MM.1S (cell line): ENCODE measurements around the gene OLIG2.

ENCODE experiments used
- DNase-seq: peaks from one replicate; pipeline ENCODE4 v3.0.0-alpha.2; 2015
- H2AFZ ChIP-seq: fragments of 300-600 bp; sonication (generic); 2 replicates; pipeline ENCODE4 v1.6.0; 2016; ENCODE audit warnings: antibody characterized with exemption, low read length
- H3F3A ChIP-seq: fragments of 300-600 bp; sonication (generic); 2 replicates; pipeline ENCODE4 v1.6.1; 2016; ENCODE audit warnings: mild to moderate bottlenecking, antibody characterized with exemption, low read length, moderate library complexity, mixed read lengths; ENCODE audit not compliant: insufficient read depth
- H3K27ac ChIP-seq: fragments of 300-600 bp; sonication (generic); 2 replicates; pipeline ENCODE4 v1.5.1; 2016; ENCODE audit warnings: mild to moderate bottlenecking, low read length
- H3K27me3 ChIP-seq: fragments of 300-600 bp; sonication (generic); replicated peaks from 2 replicates; pipeline ENCODE4 v1.6.0; 2016; ENCODE audit warnings: low read length; ENCODE audit not compliant: insufficient read depth
- H3K36me3 ChIP-seq: fragments of 300-600 bp; sonication (generic); replicated peaks from 2 replicates; pipeline ENCODE4 v1.6.1; 2016; ENCODE audit warnings: mild to moderate bottlenecking, low read length, mixed read lengths; ENCODE audit not compliant: insufficient read depth
- H3K4me1 ChIP-seq: fragments of 300-600 bp; sonication (generic); 2 replicates; pipeline ENCODE4 v1.6.1; 2016; ENCODE audit warnings: low read length, mixed read lengths
- H3K4me2 ChIP-seq: fragments of 300-600 bp; sonication (generic); 2 replicates; pipeline ENCODE4 v1.6.0; 2016; ENCODE audit warnings: low read depth, low read length
- H3K4me3 ChIP-seq: fragments of 300-600 bp; sonication (generic); 2 replicates; pipeline ENCODE4 v1.5.1; 2016; ENCODE audit warnings: low read length, mixed read lengths
- H3K79me2 ChIP-seq: fragments of 300-600 bp; sonication (generic); 2 replicates; pipeline ENCODE4 v1.6.1; 2016; ENCODE audit warnings: mixed run types, low read length, mixed read lengths
- H3K9ac ChIP-seq: fragments of 300-600 bp; sonication (generic); 2 replicates; pipeline ENCODE4 v1.6.1; 2016; ENCODE audit warnings: low read length, mixed read lengths
- H3K9me2 ChIP-seq: fragments of 300-600 bp; sonication (generic); replicated peaks from 2 replicates; pipeline ENCODE4 v1.6.1; 2016; ENCODE audit warnings: mild to moderate bottlenecking, low read length, mixed read lengths; ENCODE audit not compliant: insufficient read depth
- H3K9me3 ChIP-seq: fragments of 300-600 bp; sonication (generic); replicated peaks from 2 replicates; pipeline ENCODE4 v1.6.1; 2016; ENCODE audit warnings: mild to moderate bottlenecking, low read length, mixed read lengths; ENCODE audit not compliant: insufficient read depth
- H4K20me1 ChIP-seq: fragments of 300-600 bp; sonication (generic); 2 replicates; pipeline ENCODE4 v1.6.1; 2016; ENCODE audit warnings: mild to moderate bottlenecking, low read length, moderate library complexity, mixed read lengths; ENCODE audit not compliant: insufficient read depth
- CTCF ChIP-seq: fragments of 300-600 bp; sonication (generic); IDR thresholded peaks from 2 replicates; pipeline ENCODE4 v1.5.1; 2016; ENCODE audit warnings: antibody characterized with exemption, low read length, mixed read lengths
- EZH2 ChIP-seq: fragments of 300-600 bp; sonication (generic); optimal IDR thresholded peaks from 2 replicates; pipeline ENCODE3; 2017; ENCODE audit warnings: low read depth, mild to moderate bottlenecking, antibody characterized with exemption, low read length, mixed read lengths
- EZH2phosphoT487 ChIP-seq: fragments of 300-600 bp; sonication (generic); IDR thresholded peaks from 2 replicates; pipeline ENCODE4 v1.6.1; 2018; ENCODE audit warnings: antibody characterized with exemption, low read length

OLIG2 gene

DNA sequence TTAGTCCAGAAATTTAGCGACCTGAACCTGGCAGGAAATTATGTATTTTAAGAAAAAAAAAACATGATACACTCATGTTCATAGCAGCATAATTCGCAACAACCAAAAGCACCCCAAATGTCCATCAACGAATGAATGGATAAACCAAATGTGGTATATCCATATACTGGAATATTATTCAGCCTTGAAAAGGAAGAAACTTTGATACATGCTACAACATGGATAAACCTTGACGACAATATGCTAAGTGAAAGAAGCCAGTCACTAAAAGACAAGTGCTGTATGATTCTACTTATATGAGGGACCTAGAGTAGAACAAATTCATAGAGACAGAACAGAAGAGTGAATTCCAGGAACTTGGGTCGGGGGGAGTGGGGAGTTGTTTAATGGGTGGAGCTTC lies 43.5 kb downstream of the OLIG2 start:
- Histone ChIP-seq H3K27me3 (no peaks in the 10 kb centered on the region), H3K9me2 (no peaks in the 10 kb centered on the region), H4K20me1 (no peaks in the 10 kb centered on the region), H3K79me2 (no peaks in the 10 kb centered on the region), H3K4me3 (no peak overlapping the region), H3K9ac (no peak overlapping the region), H3K4me1 (peaks cover 5% of the 10 kb centered on the region; the same call in 1 of the 2 replicates), H3F3A (peaks cover 9% of the 10 kb centered on the region; the same call in 1 of the 2 replicates), H2AFZ (no peak overlapping the region), H3K36me3 (no peaks in the 10 kb centered on the region), H3K9me3 (no peaks in the 10 kb centered on the region), H3K4me2 (no peak overlapping the region), H3K27ac (no peak overlapping the region)
- TF ChIP-seq CTCF (no peak), EZH2 (no peak), EZH2phosphoT487 (no peak)
- DNase-seq: no peak

GRCh38 chr21:33069645-33069993 lies 43.9 kb downstream of the OLIG2 start:
- Histone ChIP-seq H3K9me2 (no peaks in the 10 kb centered on the region), H3K27ac (no peak overlapping the region), H4K20me1 (no peaks in the 10 kb centered on the region), H3K36me3 (no peaks in the 10 kb centered on the region), H3K79me2 (no peaks in the 10 kb centered on the region), H3K9ac (no peak overlapping the region), H3K4me3 (no peak overlapping the region), H2AFZ (no peak overlapping the region), H3K4me2 (no peak overlapping the region), H3F3A (peaks cover 9% of the 10 kb centered on the region; the same call in 1 of the 2 replicates), H3K27me3 (no peaks in the 10 kb centered on the region), H3K4me1 (peaks cover 5% of the 10 kb centered on the region; the same call in 1 of the 2 replicates), H3K9me3 (no peaks in the 10 kb centered on the region)
- no peak for DNase-seq
- TF ChIP-seq EZH2phosphoT487 (no peak), EZH2 (no peak), CTCF (no peak)

DNA sequence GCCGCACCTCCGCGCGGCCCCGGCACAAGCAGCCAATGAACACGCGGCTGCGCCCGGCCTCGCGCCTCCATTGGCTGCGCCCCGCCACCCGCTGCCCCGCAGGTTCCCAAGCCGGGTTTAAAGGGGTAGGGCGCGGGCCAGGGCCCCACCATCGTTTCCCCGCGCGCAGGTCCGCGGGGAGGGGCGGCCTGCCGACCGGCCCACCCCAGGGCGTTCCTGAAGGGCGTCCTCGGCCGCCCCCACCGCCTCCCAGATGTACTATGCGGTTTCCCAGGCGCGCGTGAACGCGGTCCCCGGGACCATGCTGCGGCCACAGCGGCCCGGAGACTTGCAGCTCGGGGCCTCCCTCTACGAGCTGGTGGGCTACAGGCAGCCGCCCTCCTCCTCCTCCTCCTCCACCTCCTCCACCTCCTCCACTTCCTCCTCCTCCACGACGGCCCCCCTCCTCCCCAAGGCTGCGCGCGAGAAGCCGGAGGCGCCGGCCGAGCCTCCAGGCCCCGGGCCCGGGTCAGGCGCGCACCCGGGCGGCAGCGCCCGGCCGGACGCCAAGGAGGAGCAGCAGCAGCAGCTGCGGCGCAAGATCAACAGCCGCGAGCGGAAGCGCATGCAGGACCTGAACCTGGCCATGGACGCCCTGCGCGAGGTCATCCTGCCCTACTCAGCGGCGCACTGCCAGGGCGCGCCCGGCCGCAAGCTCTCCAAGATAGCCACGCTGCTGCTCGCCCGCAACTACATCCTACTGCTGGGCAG lies 44.4 kb downstream of the OLIG2 start, which contains the start of gene OLIG1:
OLIG1 (plus strand) TSS at position 148 of the 750 bp plus-strand sequence; CDS start at position 254, 106 bp downstream.
- Histone ChIP-seq H2AFZ (peak within 1 kb of the TSS; percentile 83), H3K4me2 (peak within 1 kb of the TSS; percentile 94), H4K20me1 (no peaks in the 10 kb centered on the region), H3K9ac (peak within 1 kb of the TSS; percentile 82), H3K79me2 (no peaks in the 10 kb centered on the region), H3K27ac (peak within 1 kb of the TSS; percentile 70; the same call in 1 of the 2 replicates), H3K9me3 (no peaks in the 10 kb centered on the region), H3F3A (peaks cover 9% of the 10 kb centered on the region; the same call in 1 of the 2 replicates), H3K4me1 (peaks cover 5% of the 10 kb centered on the region; the same call in 1 of the 2 replicates), H3K27me3 (no peaks in the 10 kb centered on the region), H3K9me2 (no peaks in the 10 kb centered on the region), H3K36me3 (no peaks in the 10 kb centered on the region), H3K4me3 (peak within 1 kb of the TSS; percentile 74)
- no peak for DNase-seq
- no peak for TF ChIP-seq EZH2
- no peak for TF ChIP-seq EZH2phosphoT487
- no peak for TF ChIP-seq CTCF
